Measurements from ENCODE around the gene KBTBD2.
"Not testable (repeated sequence)": the region's sequence is repeated elsewhere in the genome, so short reads cannot be mapped to it uniquely, and the experiment has no call there.

KBTBD2 gene

DNA sequence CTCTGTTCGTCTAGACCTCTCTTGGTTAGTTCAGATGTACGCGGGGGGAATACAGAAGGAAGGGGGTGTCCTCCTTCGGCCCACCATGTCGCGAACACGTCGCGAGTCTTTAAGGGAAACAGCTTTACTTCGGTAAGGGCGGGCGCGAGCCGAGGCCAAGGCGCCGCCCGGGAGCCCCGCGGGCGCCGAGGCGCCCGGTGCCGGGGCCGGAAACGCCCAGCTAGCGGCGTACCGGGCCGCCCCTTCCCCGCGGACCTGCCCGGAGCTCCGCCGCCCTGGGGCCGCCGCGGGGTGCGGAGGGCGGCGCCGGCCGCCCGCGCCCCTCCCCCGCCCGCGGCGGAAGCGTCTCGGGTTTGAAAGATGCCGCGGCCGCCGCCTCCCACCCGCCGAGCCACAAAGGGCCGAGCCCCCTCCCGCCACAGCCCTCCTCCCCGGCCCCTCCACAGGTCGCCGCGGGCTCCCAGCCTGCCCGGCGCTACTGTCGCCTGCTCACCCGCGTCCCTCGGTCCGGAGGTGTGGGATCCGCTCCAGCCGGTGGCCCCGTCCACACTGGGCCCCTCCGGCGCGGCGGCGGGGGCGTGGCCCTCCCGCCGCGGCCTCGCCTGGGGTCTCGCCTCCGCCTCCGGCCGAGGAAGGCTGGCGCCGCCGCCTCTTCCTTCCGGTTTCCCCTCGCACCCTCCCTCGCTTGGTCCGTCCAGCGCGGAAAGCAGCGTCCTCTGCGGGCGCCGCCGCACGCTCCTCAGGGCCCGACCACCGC is at the start of gene KBTBD2:
TSS of gene KBTBD2 (minus strand) at position 718 of the 757 bp plus-strand sequence. CDS start 12,156 bp downstream, outside the sequence.
- peak; percentile 55 to 74 (median 66) for DNase-seq (ENCODE audit: low read depth in 2 of 3, low spot score in 1 of 3)

DNA sequence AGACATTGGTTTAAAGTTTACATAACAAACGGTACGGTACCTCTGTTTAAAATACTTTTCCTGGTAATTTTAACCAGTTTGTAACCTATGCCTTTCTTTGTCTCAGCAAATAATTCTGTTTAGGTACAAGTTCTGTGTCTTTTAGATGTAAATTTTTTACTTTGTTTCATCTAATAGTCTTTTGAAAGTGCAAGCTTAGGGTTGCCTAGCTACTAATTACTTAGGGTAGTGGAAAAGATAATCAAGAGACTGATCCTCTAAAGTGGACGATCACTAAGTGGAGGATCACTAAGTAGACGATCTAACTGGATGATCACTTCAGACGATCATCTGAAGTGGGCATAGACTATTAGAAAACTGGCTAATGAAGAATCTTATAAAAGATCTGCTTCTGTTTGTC is 49.6 kb upstream of the KBTBD2 start:
- no peak for DNase-seq (ENCODE audit: low read depth in 2 of 3, low spot score in 1 of 3)

DNA sequence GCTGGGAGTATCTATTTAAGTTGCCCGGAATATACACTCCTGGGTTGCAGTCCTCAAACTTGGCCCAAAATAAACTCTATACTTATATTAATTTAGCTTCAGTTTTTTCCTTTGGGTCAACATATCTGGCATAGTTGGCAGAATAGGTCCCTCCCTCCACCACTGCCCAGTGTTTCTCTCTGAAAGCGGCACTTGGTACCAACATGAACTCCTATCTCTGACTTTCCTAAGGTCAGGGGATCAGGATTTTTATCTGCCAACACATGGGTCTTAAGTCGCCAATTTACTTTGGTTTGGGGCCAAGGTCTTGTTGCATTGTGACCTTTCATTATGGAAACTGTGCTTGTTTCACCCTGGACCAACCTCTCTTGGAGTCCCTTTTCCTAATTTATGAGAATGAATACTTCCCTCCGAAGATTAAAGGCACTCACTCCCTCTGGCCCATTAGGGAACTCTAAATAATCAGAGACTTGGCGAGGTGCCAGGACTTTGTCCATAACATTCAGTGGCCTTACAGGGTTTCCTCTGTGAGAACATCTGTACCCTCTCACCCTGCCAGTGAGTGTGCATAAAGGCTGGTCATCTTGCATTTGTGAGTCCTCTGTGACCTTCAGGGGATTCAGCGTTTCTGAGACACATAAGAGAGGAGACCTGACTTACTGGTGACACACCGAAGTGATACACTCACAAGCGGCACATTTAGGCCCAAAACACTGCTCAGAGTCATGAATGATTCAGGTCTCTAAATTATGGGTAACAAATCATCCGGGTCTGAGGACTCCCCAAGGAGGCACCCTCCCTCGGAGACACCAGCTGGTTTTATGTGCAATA is 46.0 kb upstream of the KBTBD2 start:
- no peak for DNase-seq (ENCODE audit: low read depth in 2 of 3, low spot score in 1 of 3)

DNA sequence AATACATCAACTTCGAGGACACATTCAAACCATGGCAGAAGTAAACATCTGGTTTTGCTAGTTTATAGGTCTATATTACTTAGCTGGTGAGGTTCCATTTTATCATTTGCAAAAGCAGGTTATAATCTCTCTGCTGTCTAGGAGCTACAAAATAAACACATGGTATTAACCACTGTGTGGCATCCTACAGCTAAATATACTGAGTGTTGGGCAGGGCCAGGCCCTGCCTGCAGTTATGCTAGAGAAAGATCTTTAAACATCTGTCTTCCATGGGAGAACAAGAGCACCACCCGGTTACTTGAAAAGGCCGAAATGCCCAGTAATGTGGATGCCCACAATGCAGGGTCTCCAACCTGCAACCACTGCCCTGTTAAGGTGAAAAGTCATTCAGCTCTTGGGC is 45.1 kb upstream of the KBTBD2 start:
- DNase-seq (ENCODE audit: low read depth in 2 of 3, low spot score in 1 of 3): no peak

DNA sequence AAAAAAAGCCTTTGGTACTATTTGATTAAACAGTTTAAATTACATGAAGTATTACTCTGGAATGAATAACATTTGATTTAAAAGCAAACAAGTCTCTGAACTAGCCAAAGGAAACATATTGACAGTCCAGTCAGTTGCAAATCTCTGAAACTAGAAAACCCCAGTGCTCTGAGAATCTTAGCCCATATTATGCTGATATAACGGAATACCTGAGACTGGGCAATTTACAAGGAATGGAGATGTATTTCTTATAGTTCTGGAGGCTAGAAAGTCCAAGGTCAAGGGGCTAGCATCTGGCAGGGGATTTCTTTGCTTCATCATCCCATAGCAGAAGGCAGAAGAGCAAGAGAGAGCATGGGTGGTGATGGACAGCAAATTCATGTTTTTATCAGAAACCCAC is 44.0 kb upstream of the KBTBD2 start:
- DNase-seq (ENCODE audit: low read depth in 2 of 3, low spot score in 1 of 3): no peak

DNA sequence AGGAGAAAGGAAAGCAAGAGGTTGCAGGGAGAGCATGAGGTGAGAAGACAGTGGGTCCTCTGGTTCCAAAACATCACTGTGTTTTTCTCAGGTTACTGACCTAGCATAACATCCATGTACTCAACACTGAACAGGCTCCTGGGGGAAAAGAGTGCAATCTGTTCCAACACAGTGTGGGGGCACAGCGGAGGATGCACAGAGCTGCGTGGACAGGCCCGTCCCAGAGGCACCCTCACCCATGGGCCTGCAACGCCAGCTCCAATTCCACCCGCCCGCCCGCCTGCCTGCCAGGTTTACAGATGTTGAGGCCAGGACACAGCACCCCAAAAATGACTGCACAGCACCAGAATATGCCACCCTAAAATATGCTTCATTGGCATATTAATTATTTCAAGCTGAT is 38.8 kb upstream of the KBTBD2 start:
- no peak for DNase-seq (ENCODE audit: low read depth in 2 of 3, low spot score in 1 of 3)

DNA sequence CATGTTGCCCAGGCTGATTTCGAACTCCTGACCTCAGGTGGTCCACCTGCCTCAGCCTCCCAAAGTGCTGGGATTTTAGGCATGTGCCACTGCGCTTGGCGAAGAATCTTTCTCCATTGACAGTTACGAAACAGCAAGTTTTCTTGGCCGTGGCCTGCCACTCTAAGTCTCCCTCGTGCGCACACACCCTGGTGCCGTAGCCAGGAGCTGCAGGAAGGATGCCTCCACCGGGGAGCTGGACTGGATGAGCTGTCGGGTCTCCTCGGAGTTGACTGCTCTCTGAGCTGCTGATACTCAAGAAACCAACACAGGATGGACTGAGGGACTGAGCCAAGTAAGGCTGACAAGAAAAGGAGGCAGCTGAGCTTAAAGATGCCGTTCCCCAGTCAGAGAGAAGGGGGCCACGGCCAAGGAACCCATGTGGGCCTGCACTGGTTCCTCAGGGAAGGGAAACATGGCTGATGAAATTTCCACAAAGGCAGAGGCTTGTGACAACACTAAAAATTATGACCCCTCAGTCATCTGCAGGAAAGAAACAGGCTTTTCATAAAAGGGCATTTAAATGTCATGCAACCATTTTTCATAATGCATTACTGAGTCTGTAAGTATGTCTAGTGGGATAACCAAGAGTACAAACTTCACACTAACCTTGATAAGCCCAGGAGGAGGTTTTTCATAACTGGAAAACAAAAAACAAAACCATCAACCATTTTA is 38.0 kb upstream of the KBTBD2 start:
- DNase-seq (ENCODE audit: low read depth in 2 of 3, low spot score in 1 of 3): no peak

DNA sequence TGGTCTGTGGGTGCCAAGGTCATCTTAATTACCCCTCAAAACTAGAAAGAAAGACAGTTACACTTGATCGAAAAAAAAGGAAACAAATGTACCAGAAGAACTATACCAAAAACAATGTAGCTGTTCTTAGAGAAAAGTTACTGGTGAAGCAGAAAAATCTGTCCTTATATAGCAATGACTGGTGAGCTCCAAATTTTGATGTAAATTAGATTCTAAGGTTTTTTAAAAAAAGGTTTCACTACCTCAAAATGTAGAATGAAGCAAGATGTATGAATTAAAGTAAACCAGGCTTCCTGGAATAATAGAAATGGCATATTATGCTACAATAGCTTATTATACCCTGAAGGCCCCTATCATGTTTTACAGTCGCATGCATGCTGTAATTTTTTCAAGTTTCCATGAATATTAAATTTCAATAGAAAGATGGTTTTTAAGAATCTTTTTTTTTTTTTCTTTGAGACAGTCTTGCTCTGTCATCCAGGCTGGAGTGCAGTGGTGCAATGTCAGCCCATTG is 37.3 kb upstream of the KBTBD2 start:
- no peak for DNase-seq (ENCODE audit: low read depth in 2 of 3, low spot score in 1 of 3)

DNA sequence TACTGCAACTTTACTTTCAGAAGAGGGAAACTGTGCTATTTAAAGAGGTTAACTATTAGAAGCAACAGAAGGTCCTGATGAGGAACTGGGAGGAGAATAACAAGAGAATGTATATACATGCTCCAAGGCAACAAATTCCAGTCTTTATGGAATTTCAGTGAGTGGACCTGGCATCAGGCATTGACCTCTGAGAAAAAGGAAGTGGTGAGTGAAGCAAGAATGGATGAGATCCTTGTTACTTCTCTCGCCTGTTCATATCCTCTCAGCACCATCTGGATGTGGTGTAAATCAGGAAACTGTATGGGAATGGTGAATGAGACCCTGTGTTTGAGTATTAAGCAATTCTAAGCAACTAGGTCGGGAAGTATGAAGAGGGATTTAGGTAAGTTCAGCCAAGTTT is 30.3 kb upstream of the KBTBD2 start:
- DNase-seq (ENCODE audit: low read depth in 2 of 3, low spot score in 1 of 3): no peak

DNA sequence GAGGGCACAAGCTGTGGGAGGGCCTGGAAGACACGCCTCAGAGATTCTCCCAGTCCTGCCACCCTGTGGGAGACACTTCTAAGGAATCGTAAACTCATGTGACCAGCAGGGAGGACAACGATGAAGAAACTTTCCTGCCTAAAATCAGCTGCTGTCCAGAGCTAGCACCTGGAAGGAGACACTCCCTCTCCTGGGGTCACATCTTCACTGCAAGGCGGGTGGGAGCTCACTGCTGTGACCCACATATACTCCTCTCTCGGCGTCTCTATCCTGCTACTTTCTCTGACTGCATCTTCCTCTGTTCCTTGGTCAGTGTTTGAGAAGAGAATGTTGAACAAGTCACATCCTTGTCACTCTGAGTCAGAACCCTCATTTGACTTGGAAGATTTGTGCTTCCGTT is 25.4 kb upstream of the KBTBD2 start:
- not testable (repeated sequence) for DNase-seq (ENCODE audit: low read depth in 2 of 3, low spot score in 1 of 3)

DNA sequence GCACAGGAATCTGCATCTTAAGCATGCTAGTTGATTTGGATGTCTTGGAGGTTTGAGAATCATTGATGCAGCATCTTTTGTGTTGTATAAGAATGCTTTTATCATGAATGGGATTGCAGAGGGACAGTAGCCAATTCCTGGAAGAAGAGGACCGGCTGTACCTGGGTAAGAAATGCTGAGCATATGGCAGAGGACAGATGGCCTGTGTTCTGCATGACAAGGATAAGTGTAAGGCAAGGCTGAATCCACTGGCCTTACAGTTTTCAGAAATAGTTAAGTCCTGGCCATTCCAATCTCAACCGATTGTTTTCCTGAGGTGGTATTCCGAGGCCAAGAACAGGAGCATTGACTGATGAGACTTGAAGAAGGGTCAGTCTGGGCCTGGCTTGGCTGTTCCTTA is 24.4 kb upstream of the KBTBD2 start:
- no peak for DNase-seq (ENCODE audit: low read depth in 2 of 3, low spot score in 1 of 3)

DNA sequence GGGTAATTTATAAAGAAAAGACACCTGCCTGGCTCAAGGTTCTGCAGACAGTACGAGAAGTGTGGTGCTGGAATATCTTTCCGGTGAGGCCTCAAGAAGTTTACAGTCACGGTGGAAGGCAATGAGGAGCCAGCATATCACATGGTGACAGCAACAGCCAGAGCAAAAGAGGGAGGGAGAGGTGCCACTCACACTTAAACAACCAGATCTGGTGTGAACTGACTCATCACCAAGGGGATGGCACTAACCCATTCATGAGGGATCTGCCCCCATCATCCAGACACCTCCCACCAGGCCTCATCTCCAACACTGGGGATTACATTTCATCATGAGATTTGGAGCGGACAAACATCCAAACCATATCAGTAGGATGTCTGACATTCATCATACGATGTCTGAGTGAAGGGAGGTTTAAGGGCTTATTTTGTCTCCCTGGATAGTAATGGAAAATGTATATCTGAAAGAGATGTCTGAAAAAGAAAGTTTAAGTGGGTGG is 23.5 kb upstream of the KBTBD2 start:
- no peak for DNase-seq (ENCODE audit: low read depth in 2 of 3, low spot score in 1 of 3)

DNA sequence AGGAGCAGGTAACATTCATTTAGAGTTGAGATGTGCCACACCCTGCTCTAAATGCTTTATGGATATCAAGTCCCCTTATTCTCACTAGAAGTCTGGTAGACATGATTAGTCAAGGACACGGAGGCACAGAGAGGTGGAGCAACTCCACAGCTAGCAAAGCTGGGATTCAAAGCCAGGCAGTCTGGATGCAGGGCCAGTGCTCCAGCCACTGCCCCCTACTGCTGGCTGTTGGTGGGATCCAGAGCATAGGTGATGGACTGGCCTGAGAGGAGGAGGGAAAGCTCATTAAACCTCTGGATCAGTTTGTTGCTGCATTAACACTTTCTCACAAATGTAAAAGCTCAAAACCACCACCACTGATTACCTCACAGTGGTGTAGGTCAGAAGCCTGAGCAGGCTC is 22.6 kb upstream of the KBTBD2 start:
- DNase-seq (ENCODE audit: low read depth in 2 of 3, low spot score in 1 of 3): no peak

DNA sequence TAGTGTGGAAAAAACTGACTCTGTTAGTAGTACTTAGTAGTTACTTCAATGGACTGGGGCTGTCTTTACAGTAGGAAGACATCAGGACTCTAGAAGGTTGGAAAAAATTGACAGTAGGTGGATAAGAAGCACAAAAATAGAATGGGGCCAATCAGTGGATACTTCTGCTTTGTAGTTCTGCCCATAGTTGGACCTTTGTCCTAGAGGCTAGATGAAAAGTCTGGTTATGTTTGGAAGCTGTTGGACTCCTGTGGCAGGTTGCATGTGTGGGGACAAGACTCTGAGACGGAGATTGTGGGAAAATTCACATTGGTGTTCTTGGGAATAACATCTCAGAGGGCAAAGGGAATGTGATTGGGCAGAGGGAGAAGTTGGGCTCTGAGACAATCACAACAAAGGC is 18.6 kb upstream of the KBTBD2 start:
- no peak for DNase-seq (ENCODE audit: low read depth in 2 of 3, low spot score in 1 of 3)

DNA sequence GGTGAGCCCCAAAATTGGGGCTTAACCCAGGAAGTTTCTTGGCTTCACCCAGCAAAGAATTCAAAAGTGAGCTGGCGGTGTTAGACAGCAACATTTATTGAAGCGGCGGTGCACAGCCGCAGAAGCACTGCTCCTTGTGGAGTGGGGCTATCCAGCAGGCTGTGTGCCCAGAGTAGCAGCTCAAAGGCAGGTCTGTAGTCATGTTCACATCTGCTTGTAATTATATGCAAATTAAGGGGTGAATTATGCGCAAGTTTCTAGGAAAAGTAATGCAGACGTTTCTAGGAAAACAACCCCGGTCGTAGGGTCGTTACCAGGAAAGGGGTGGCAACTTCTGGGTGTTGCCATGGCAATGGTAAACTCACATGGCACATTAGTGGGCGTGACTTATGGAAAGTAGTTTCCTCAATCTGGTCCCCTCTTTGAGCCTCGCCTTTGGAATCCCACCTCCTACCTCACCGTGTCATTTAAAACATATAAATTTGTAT is 13.7 kb upstream of the KBTBD2 start:
- peak; percentile 58 to 69 (median 68) for DNase-seq (ENCODE audit: low read depth in 2 of 3, low spot score in 1 of 3)

DNA sequence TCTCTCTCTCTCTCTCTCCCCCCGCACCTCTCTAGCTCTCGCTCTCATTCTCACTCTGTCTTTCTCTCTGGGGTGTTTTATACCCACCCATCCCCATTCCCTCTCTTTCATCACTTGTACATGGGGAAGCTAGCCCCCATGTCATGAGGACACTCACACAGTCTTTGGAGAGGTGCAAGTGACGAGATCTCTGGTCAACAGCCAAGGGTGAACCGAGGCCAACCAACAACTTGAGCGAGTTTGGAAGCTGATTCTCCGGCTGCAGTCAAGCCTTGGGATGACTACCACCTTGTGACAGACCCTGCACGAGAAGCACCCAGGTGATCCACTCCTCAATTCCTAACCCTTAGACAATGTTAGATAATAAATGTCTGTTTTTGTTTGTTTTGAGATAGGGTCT is 10.1 kb upstream of the KBTBD2 start:
- DNase-seq (ENCODE audit: low read depth in 2 of 3, low spot score in 1 of 3): no peak

DNA sequence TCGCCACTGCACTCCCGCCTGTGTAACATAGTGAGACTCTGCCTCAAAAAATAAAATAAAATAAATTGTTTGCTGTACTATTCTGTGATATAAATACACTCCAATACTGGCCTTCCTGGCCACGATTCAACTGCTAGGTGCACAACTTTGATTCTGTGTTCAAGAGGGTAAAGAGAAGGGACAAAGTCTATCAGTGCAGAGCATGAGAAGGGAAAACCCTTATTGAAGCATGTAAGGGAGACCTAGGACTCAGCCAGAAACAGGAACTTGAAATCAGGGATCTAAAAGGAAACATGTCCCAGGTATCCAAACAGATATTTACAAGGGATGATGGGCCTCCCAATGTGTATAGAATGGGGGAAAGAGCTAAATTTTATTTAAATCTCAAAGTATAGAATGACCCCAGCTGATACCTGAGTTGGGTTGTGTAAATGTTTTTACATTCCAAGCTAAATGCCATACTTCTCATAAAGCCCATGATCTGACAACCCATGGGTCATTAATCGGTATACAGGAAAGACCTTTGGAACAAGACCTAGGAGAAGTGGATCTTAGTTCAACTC is 9.0 kb upstream of the KBTBD2 start:
- no peak for DNase-seq (ENCODE audit: low read depth in 2 of 3, low spot score in 1 of 3)

DNA sequence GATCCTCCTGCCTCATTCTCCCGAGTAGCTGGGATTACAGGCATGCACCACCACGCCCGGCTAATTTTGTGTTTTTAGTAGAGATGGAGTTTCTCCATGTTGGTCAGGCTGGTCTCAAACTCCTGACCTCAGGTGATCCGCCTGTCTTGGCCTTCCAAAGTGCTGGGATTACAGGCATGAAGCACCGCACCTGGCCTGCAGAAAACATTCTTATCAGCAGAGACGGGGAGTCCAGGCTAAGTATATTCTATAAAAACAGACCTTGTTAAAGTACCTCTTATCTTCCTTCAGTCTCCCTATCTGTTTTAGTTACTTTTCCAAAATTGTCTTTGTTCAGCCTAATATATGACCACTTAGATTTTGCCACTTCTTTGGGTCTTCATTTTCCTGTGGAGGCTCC is 5.8 kb upstream of the KBTBD2 start:
- DNase-seq (ENCODE audit: low read depth in 2 of 3, low spot score in 1 of 3): not testable (repeated sequence)

DNA sequence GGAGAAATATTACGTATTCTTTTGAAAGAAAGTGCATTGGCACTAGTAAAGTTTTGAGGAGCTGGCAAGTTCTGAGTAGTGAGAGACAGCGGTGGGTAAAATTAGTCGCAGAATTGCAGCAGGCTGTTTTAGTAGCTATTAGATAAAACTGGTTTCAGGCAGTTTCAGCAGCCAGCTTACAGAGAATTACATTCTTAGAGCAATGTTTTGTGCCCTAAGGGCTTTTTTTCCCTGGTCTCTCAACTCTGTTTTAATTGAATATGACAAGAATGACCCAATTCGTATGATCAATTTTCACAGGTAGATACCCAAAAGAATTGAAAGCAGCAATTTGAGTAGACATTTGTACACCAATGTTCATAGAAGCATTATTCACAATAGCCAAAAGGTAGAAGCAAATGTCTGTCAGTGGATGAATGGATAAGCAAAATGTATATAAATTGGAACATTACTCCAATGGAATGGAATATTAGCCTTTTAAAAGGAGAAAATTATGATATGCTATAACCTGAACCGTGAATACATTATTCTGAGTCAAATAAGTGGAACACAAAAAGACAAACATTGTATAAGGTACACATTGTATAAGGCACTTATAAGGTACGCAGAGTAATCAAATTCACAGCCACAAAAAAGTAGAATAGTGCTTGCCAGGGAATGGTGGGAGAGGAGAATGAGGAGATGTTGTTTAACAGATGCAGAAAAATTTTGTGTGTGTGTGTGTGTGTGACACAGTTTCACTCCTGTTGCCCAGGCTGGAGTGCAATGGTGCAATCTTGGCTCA is 5.2 kb upstream of the KBTBD2 start:
- no peak for DNase-seq (ENCODE audit: low read depth in 2 of 3, low spot score in 1 of 3)

DNA sequence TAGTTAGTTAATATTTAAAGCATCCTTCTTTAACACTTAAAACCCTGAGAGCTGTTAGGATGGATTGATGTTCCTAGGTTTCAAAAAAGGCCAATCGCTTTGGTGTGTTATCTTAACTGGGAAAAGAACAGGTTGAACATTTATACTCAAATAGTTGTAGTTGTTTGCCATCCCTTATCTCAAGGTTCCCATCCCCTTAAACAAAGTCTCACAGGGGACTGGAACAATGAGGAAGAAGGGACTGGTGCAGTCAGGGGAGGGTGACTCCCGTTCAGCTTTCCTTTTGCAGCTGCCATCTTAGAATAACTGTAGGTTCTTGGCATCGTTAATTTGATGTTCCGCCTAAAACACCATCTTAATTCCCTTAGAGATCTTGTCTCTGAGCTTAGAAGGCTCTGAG is 2.6 kb upstream of the KBTBD2 start:
- DNase-seq (ENCODE audit: low read depth in 2 of 3, low spot score in 1 of 3): no peak

Measured in stimulated activated CD4-positive, alpha-beta T cell treated with anti-CD3 and anti-CD28 coated beads, Interleukin-12 subunit alpha, Interleukin-12 subunit beta, amount 100 ng/mL, for 48 hours (primary cell).